Measurements from ENCODE around the gene SCN9A. TPM values are rescaled to one million over a fixed set of nuclear protein-coding genes. Genes with fewer than 3 reads are reported as not detected.
"Not testable (repeated sequence)": the region's sequence is repeated elsewhere in the genome, so short reads cannot be mapped to it uniquely, and the experiment has no call there.

The SCN9A gene
- total and polyA plus RNA-seq, 5 donors from 2014 or later, result 0.57 TPM; not detected in 4

DNA sequence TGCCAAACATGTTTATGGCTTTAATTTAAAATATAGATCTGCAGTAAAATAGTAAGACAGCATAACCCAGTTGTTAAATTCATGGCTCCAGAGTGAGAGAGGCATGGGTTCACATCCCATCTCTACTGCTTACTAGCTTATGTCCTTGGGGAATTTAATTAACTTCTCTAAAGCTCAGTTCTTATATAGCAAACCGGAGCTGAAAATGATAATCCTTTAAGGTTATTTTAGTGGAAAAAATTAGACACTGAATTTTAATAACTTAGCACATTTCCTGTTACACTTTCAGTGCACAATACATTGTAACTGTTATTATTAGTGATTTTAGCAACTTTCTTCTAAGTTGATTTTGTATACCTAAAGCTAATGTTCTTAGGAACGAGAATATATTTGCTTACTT lies 14.8 kb downstream of the SCN9A start:
- Mint-ChIP-seq H3K36me3 (no peaks in the 10 kb centered on the region), H3K27me3 (peaks cover 4% of the 10 kb centered on the region), H3K4me1 (no peaks in the 10 kb centered on the region), H3K9me3 (peaks cover 0 to 8% (median 0%) of the 10 kb centered on the region in 7 donors), H3K27ac (no peak overlapping the region), H3K4me3 (no peak overlapping the region)
- H3K36me3 ChIP-seq (ENCODE audit: control insufficient read depth, insufficient read depth, low read length), result no peaks in the 10 kb centered on the region
- DNase-seq, result no peak
- H3K9me3 ChIP-seq (ENCODE audit: control insufficient read depth in 2 of 2, low read length in 2 of 2), result no peaks in the 10 kb centered on the region
- H3K27ac ChIP-seq (ENCODE audit: insufficient read depth, low read length, poor library complexity, severe bottlenecking), result no peak overlapping the region
- no peak for ATAC-seq (ENCODE audit: low read depth in 2 of 2)
- H3K4me1 ChIP-seq (ENCODE audit: control insufficient read depth, insufficient read depth, low read length, poor library complexity, severe bottlenecking), result no peaks in the 10 kb centered on the region
- H3K27me3 ChIP-seq (ENCODE audit: control insufficient read depth, insufficient read depth, low read length), result no peaks in the 10 kb centered on the region
- no peak overlapping the region for H3K4me3 ChIP-seq (ENCODE audit: low read depth, low read length)

DNA sequence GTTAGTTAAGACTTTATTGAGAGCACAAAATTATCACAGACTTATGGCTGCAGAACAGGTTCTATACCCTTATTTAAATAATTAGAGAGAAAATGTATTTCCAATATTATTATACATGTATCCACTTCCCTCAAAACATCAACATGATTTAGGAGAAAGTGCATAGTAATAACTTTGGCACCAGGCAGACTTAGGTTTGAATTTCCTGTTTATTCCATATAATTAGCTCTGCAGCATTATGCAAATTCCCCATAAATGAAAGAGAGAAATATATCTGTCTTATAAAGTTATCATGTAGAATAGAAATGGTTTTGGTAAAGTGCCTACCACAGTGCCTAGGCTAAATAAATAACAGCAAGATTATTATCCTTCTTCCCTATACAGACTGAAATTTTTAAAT lies 15.3 kb downstream of the SCN9A start:
- no peak for DNase-seq
- H3K36me3 Mint-ChIP-seq, result no peaks in the 10 kb centered on the region
- no peak for ATAC-seq (ENCODE audit: low read depth in 2 of 2)
- Histone ChIP-seq H3K27me3 (ENCODE audit: control insufficient read depth, insufficient read depth, low read length) (no peaks in the 10 kb centered on the region), H3K27ac (ENCODE audit: insufficient read depth, low read length, poor library complexity, severe bottlenecking) (no peak overlapping the region), H3K9me3 (ENCODE audit: control insufficient read depth in 2 of 2, low read length in 2 of 2) (no peaks in the 10 kb centered on the region), H3K36me3 (ENCODE audit: control insufficient read depth, insufficient read depth, low read length) (no peaks in the 10 kb centered on the region), H3K4me3 (ENCODE audit: low read depth, low read length) (no peak overlapping the region), H3K4me1 (ENCODE audit: control insufficient read depth, insufficient read depth, low read length, poor library complexity, severe bottlenecking) (no peaks in the 10 kb centered on the region)
- H3K4me1 Mint-ChIP-seq, result no peaks in the 10 kb centered on the region
- no peak overlapping the region for H3K27ac Mint-ChIP-seq
- H3K27me3 Mint-ChIP-seq, result peaks cover 4% of the 10 kb centered on the region
- H3K9me3 Mint-ChIP-seq, result peaks cover 0 to 5% (median 0%) of the 10 kb centered on the region in 7 donors
- H3K4me3 Mint-ChIP-seq, result no peak overlapping the region

DNA sequence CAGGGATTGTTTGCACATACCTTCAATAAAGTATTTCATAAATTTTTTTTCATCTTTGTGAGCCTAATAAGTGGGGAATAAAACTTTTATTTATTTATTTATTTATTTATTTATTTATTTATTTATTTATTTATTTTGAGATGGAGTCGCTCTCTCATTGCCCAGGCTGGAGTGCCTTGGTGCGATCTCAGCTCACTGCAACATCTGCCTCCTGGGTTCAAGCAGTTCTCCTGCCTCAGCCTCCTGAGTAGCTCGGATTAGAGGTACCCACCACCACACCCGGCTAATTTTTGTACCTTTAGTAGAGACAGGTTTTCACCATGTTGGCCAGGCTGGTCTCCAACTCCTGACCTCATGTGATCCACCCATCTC lies 17.8 kb downstream of the SCN9A start:
- H3K9me3 Mint-ChIP-seq; DNase-seq; H3K27me3 Mint-ChIP-seq; H3K4me1 ChIP-seq (ENCODE audit: control insufficient read depth, insufficient read depth, low read length, poor library complexity, severe bottlenecking); H3K4me1 Mint-ChIP-seq; H3K27ac ChIP-seq (ENCODE audit: insufficient read depth, low read length, poor library complexity, severe bottlenecking); ATAC-seq (ENCODE audit: low read depth in 2 of 2); H3K27me3 ChIP-seq (ENCODE audit: control insufficient read depth, insufficient read depth, low read length); H3K9me3 ChIP-seq (ENCODE audit: control insufficient read depth in 2 of 2, low read length in 2 of 2); H3K4me3 Mint-ChIP-seq; H3K36me3 ChIP-seq (ENCODE audit: control insufficient read depth, insufficient read depth, low read length); H3K27ac Mint-ChIP-seq; H3K4me3 ChIP-seq (ENCODE audit: low read depth, low read length); H3K36me3 Mint-ChIP-seq: not testable (repeated sequence)

DNA sequence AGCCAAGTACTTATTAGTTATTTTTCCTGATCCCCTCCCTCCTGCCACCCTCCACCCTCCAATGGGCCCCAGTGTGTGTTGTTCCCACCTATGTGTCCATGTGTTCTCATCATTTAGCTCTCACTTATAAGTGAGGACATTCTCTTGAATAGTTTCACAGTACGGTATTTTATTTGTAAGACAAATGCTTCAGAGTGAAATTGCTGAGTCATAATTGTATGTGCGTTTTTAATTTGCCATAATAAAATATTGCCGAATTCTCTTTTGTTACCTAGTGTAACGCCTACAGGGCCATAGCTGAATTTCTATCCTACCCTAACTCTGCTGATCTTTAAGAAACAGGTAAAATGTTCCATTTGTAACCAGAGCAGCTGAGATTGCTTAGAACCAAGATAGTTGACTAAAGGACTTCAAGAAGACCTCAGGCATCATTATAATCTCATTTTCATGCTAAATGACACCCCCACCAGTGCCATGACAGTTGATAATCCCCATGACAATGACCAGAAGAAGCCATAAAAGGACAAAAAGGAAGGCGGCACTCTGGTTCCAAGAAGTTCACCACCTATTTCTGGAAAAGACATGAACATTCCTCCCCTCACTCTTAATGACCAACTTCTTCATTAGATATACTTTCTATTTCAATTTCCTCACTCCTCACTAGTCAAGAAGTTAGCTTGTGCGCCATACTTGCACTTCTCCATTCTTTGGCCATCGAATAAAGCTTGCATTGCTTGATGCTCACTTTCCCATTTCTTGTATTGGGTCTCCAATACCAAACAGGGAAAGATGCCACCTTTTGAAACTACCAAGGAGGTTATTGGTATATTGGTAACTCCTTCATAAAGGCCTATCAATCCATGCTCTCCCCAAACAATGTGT lies 18.4 kb downstream of the SCN9A start:
- Histone ChIP-seq H3K4me1 (ENCODE audit: control insufficient read depth, insufficient read depth, low read length, poor library complexity, severe bottlenecking) (no peaks in the 10 kb centered on the region), H3K4me3 (ENCODE audit: low read depth, low read length) (no peak overlapping the region), H3K9me3 (ENCODE audit: control insufficient read depth in 2 of 2, low read length in 2 of 2) (no peaks in the 10 kb centered on the region), H3K27me3 (ENCODE audit: control insufficient read depth, insufficient read depth, low read length) (no peaks in the 10 kb centered on the region), H3K36me3 (ENCODE audit: control insufficient read depth, insufficient read depth, low read length) (no peaks in the 10 kb centered on the region), H3K27ac (ENCODE audit: insufficient read depth, low read length, poor library complexity, severe bottlenecking) (no peak overlapping the region)
- H3K36me3 Mint-ChIP-seq, result no peaks in the 10 kb centered on the region
- ATAC-seq (ENCODE audit: low read depth in 2 of 2), result no peak
- no peaks in the 10 kb centered on the region for H3K27me3 Mint-ChIP-seq
- no peak overlapping the region for H3K27ac Mint-ChIP-seq
- no peak for DNase-seq
- H3K9me3 Mint-ChIP-seq, result peaks cover 0 to 3% (median 0%) of the 10 kb centered on the region in 7 donors
- no peaks in the 10 kb centered on the region for H3K4me1 Mint-ChIP-seq
- H3K4me3 Mint-ChIP-seq, result no peak overlapping the region

DNA sequence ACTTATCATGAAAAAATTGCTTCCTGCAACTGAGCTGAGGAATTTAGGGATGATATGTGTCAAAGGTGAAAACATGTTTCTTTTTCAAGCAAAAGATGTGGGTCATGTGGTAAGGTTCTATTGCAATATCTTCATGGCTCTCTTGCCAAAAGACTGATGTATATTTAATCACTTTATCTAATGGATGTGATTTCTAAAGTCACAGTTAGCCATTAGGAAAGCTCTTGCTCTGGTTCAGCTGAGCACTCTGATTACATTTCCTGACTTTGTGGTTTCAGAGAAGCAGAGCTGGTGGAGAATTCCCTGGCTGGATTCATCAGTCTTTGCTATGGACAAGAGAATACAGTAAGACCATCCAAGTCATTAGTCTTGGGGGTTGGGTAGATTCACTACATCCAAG lies 24.4 kb downstream of the SCN9A start:
- Histone ChIP-seq H3K4me1 (ENCODE audit: control insufficient read depth, insufficient read depth, low read length, poor library complexity, severe bottlenecking) (no peaks in the 10 kb centered on the region), H3K9me3 (ENCODE audit: control insufficient read depth in 2 of 2, low read length in 2 of 2) (no peaks in the 10 kb centered on the region), H3K4me3 (ENCODE audit: low read depth, low read length) (no peak overlapping the region), H3K27me3 (ENCODE audit: control insufficient read depth, insufficient read depth, low read length) (no peaks in the 10 kb centered on the region), H3K27ac (ENCODE audit: insufficient read depth, low read length, poor library complexity, severe bottlenecking) (no peak overlapping the region), H3K36me3 (ENCODE audit: control insufficient read depth, insufficient read depth, low read length) (no peaks in the 10 kb centered on the region)
- no peak for DNase-seq
- no peak for ATAC-seq (ENCODE audit: low read depth in 2 of 2)
- H3K9me3 Mint-ChIP-seq, result peaks cover 0 to 4% (median 1%) of the 10 kb centered on the region in 7 donors
- H3K27ac Mint-ChIP-seq, result no peak overlapping the region
- no peaks in the 10 kb centered on the region for H3K27me3 Mint-ChIP-seq
- H3K36me3 Mint-ChIP-seq, result no peaks in the 10 kb centered on the region
- no peaks in the 10 kb centered on the region for H3K4me1 Mint-ChIP-seq
- H3K4me3 Mint-ChIP-seq, result no peak overlapping the region

DNA sequence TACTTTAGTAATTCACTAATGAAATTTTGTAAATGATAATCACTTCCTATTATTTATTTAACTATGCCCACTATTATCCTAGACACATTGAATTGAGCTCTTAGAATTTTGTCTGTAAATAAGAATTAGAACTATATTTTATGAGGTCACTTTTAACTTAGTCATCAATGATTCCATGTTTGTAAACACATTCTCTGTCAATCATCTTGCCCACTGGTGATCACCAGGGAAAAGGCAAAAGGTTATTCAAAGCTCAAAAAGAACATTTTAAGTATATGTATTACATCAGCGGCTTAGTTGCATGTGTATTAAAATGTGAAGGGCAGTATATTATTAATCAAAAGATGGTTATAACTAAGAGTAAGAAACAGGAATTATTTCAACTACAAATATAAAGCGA lies 25.2 kb downstream of the SCN9A start:
- Histone ChIP-seq H3K27ac (ENCODE audit: insufficient read depth, low read length, poor library complexity, severe bottlenecking) (no peak overlapping the region), H3K9me3 (ENCODE audit: control insufficient read depth in 2 of 2, low read length in 2 of 2) (no peaks in the 10 kb centered on the region), H3K27me3 (ENCODE audit: control insufficient read depth, insufficient read depth, low read length) (no peaks in the 10 kb centered on the region), H3K4me1 (ENCODE audit: control insufficient read depth, insufficient read depth, low read length, poor library complexity, severe bottlenecking) (no peaks in the 10 kb centered on the region), H3K36me3 (ENCODE audit: control insufficient read depth, insufficient read depth, low read length) (no peaks in the 10 kb centered on the region), H3K4me3 (ENCODE audit: low read depth, low read length) (no peak overlapping the region)
- H3K9me3 Mint-ChIP-seq, result peaks cover 0 to 5% (median 1%) of the 10 kb centered on the region in 7 donors
- no peak for DNase-seq
- no peak overlapping the region for H3K27ac Mint-ChIP-seq
- no peaks in the 10 kb centered on the region for H3K4me1 Mint-ChIP-seq
- no peaks in the 10 kb centered on the region for H3K27me3 Mint-ChIP-seq
- H3K36me3 Mint-ChIP-seq, result no peaks in the 10 kb centered on the region
- no peak overlapping the region for H3K4me3 Mint-ChIP-seq
- no peak for ATAC-seq (ENCODE audit: low read depth in 2 of 2)

DNA sequence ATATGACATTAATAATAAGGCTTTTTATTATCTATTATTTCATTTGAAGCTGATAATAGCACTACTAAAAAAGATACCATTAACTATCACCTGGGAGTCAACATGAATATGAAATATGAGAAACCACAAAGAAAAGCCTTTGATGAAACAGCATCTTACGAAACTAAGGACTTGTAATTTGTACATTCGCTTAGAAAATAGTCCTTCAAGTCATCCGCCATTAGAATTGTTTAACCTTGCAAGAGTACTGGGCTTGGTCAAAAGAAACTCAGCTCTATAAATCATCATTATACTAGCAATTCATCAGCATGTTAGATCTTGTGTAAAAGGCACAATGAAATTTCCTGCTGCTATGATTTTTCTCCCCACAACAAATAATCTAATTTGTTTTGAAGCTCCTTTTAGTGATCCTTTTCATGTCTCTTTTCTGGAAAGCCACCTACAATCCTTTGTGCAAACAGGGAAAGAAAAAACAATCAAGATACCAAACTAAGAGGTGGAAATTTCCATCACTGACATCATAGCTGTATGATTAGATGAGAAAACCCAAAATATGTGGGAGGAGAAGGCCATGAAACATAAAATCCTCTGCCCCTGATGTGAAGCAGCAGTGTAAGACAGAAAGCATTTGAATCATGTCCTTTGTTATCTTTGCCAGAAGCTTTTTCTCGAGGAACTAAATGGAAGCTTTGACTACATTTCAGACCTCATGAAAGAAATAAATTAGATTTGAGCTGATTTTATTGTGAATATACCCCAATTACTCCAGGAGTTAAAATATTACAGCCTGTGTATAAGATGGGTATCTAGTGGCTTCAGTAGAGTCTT lies 31.2 kb downstream of the SCN9A start:
- Mint-ChIP-seq H3K27ac (no peak overlapping the region), H3K36me3 (no peaks in the 10 kb centered on the region), H3K27me3 (no peaks in the 10 kb centered on the region), H3K4me3 (no peak overlapping the region), H3K4me1 (no peaks in the 10 kb centered on the region), H3K9me3 (peaks cover 0 to 8% (median 0%) of the 10 kb centered on the region in 7 donors)
- Histone ChIP-seq H3K4me3 (ENCODE audit: low read depth, low read length) (no peak overlapping the region), H3K4me1 (ENCODE audit: control insufficient read depth, insufficient read depth, low read length, poor library complexity, severe bottlenecking) (no peaks in the 10 kb centered on the region), H3K27ac (ENCODE audit: insufficient read depth, low read length, poor library complexity, severe bottlenecking) (no peak overlapping the region), H3K36me3 (ENCODE audit: control insufficient read depth, insufficient read depth, low read length) (no peaks in the 10 kb centered on the region), H3K9me3 (ENCODE audit: control insufficient read depth in 2 of 2, low read length in 2 of 2) (no peaks in the 10 kb centered on the region), H3K27me3 (ENCODE audit: control insufficient read depth, insufficient read depth, low read length) (no peaks in the 10 kb centered on the region)
- no peak for DNase-seq
- ATAC-seq (ENCODE audit: low read depth in 2 of 2), result no peak

Measured in CD4-positive, CD25-positive, alpha-beta regulatory T cell (primary cell).